GM12874 (cell line): Measurements from ENCODE around the gene DYNC1LI1.

ENCODE experiments used
- TF ChIP-seq, protein P1 (sequence below): IDR thresholded peaks from 2 replicates; pipeline ENCODE4 v1.5.1; 2011; ENCODE audit warnings: low read depth, mild to moderate bottlenecking, control low read depth, low read length, moderate library complexity; ENCODE audit not compliant: insufficient read depth

Gene DYNC1LI1

DNA sequence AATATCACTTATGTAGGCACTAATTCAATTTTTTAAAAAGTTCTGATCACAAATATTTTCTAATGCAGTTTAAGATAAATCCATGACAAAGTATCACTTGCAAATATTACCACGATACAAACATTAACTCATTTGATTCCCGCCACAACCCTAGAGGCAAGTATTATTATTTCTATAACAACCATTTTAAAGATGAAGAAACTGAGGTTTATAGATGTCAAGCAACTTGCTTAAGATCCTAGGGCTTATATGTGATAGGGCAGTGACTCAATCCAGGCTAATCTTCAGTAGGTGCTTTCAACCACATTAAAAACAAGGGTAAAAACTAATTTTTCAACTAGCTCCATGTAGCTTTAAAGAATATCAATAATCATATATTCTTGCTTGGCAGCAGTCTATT lies 1.7 kb downstream of the DYNC1LI1 start:
- TF ChIP-seq, protein P1, sequence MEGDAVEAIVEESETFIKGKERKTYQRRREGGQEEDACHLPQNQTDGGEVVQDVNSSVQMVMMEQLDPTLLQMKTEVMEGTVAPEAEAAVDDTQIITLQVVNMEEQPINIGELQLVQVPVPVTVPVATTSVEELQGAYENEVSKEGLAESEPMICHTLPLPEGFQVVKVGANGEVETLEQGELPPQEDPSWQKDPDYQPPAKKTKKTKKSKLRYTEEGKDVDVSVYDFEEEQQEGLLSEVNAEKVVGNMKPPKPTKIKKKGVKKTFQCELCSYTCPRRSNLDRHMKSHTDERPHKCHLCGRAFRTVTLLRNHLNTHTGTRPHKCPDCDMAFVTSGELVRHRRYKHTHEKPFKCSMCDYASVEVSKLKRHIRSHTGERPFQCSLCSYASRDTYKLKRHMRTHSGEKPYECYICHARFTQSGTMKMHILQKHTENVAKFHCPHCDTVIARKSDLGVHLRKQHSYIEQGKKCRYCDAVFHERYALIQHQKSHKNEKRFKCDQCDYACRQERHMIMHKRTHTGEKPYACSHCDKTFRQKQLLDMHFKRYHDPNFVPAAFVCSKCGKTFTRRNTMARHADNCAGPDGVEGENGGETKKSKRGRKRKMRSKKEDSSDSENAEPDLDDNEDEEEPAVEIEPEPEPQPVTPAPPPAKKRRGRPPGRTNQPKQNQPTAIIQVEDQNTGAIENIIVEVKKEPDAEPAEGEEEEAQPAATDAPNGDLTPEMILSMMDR: no peak

DNA sequence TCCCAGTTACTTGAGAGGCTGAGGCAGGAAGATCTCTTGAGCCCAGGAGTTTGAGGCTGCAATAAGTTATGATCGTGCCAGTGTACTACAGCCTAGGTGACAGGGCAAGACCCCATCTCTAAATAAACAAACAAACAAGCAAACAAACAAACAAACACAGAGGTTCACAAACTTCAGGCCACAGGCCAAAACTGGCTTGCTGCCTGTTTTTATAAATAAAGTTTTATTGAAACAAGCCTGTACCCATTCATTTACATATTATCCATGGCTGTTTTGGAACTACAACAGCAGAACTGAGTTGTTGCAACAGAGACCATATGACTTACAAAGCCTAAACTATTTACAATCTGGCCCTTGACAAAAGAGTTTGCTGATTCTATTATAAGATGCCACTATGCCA lies 6.5 kb downstream of the DYNC1LI1 start:
- TF ChIP-seq, protein P1: no peak

DNA sequence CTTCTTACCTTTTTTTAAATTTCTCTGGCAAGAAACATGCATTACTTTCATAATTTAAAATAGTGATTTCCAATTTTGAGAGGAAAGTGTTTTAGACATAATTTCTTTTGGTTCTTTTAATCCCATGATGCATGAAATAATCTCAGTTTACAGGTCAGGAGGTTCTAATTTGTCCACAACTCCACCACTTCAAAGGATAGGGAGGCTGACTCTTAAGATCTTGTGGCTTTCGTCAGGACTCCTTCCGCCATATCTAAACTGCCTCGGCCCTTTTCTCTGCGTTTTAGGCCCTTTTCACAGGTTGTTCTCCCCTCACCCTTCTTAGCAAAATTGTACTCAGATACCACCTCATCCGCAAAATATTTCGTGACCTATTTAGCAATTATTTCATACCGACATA lies 8.0 kb downstream of the DYNC1LI1 start:
- TF ChIP-seq, protein P1: no peak

DNA sequence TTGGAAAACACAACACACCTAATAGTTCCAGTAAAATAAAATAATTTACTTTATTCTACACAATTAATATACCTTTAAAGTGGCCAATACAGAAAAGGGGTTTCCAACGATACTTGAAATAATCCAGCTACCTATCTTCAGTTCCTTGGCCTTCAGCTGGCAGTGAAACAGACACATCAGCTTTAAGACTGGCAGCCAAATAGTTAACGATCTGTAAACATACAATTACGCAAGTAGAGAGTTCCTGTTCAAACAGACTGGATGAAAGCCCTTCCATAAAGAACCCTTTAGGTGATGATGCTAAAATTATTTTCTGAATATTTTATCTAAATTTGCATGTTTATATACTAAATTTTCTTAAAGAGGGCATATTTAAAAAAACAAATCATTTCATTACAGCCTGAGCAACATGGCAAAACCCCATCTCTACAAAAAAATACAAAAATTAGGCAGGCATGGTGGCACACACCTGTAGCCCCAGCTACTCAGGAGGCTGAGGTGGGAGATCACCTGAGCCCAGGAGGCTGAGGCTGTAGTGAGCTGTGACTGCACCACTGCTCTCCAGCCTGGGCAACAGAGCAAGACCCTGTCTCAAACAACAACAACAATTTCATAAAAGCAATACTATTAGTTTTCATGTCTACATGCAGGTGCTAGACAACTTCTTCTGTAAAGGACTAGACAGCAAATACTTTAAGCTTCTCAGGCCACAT lies 12.9 kb downstream of the DYNC1LI1 start:
- TF ChIP-seq, protein P1: no peak

DNA sequence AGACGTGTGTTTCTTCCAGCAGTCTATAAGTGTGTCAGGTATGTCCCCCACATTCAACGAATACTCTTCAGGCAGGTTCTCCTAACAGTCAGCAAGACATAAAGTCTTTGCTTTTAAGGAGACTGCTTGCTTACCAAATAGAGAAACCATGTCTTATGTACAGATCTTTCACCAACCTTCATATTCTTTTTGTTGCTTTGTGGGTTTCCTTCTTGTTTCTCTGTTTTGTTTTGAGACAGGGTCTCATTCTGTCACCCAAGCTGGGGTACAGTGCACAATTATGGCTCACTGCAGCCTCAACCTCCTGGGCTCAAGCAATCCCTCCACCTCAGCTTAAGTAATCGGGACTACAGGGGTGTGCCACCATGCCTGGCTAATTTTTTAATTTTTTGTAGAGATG lies 14.3 kb downstream of the DYNC1LI1 start:
- TF ChIP-seq, protein P1: no peak

DNA sequence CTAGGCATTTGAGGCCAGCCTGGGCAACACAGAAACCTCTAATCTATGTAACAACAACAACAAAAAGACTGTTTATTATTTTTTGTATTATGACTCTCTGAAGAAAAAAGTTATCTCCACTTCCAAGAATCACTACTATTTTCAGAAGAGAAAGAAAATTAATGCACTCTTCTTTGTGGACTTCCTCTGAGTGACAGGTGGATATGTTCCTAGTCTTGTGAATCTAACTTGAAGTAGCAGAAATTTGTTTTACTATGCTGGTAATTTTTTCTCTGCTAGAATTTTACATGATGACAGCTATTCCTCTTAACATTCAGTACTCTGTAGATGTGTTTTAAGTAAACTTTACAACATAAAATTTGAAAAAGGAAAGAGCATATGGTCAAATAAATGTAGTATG lies 16.7 kb downstream of the DYNC1LI1 start:
- TF ChIP-seq, protein P1: no peak

DNA sequence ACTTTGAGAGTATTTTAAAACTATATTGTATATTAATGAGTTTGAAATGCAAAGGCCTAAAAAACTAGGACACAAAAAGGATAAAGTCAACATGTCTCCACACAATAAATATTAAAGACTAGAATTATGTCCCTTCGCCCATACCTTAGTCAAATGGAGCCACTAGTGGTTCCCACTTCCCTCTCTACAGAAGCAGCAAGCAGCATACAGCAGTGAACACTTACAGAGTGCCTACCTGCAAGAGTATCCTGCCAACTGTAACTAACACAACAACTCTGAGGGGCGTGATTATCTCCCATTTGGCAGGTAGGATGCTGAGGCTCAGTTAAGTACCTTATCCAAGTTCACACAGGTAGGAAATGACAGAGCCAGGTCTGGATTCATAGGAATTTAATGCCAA lies 17.2 kb downstream of the DYNC1LI1 start:
- TF ChIP-seq, protein P1: no peak
